ENCODE results near the gene HERC4. TPM values are rescaled to one million over a fixed set of nuclear protein-coding genes. Genes with fewer than 3 reads are reported as not detected.

HERC4 gene
- total RNA-seq, 4 donors from 2014 or later = 26.0 to 39.8 (median 33.1) TPM

- no peak for DNase-seq (ENCODE audit: low spot score in 2 of 2)
- H3K4me3 ChIP-seq (ENCODE audit: low read depth, poor library complexity, severe bottlenecking) = no peak overlapping the region
- TF ChIP-seq CTCF (IDR thresholded peaks at IDR 0.05) (no peak), POLR2A (IDR thresholded peaks at IDR 0.05) (no peak)
- WGBS, 2 donors = 36 to 54% methylated on average over 2 of the region's 2 CpGs
- intact Hi-C loops (cut with DNase I; ENCODE audit: low total_unique reads) = no loop called here
Observed at GRCh38 chr10:68087685-68088401, 12.8 kb upstream of the HERC4 start.

- DNase-seq (ENCODE audit: low spot score in 2 of 2) = no peak
- no peak for TF ChIP-seq CTCF (IDR thresholded peaks at IDR 0.05)
- no peak for TF ChIP-seq POLR2A (IDR thresholded peaks at IDR 0.05)
- H3K4me3 ChIP-seq (ENCODE audit: low read depth, poor library complexity, severe bottlenecking) = no peak overlapping the region
- intact Hi-C loops (cut with DNase I; ENCODE audit: low total_unique reads) = no loop called here
- WGBS, 2 donors = 76 to 81% methylated on average over 7 of the region's 7 CpGs
Observed at GRCh38 chr10:68086910-68087684, 12.0 kb upstream of the HERC4 start.

- intact Hi-C loops (cut with DNase I; ENCODE audit: low total_unique reads) = no loop called here
- TF ChIP-seq POLR2A (IDR thresholded peaks at IDR 0.05) (no peak), CTCF (IDR thresholded peaks at IDR 0.05) (no peak)
- DNase-seq (ENCODE audit: low spot score in 2 of 2) = no peak
- H3K4me3 ChIP-seq (ENCODE audit: low read depth, poor library complexity, severe bottlenecking) = no peak overlapping the region
- WGBS, 2 donors = 51 to 65% methylated on average over 2 of the region's 2 CpGs
Observed at GRCh38 chr10:68086011-68086410, 10.9 kb upstream of the HERC4 start.

GRCh38 chr10:68084469-68084868 lies 9.4 kb upstream of the HERC4 start:
- no peak for DNase-seq (ENCODE audit: low spot score in 2 of 2)
- H3K4me3 ChIP-seq (ENCODE audit: low read depth, poor library complexity, severe bottlenecking) = no peak overlapping the region
- TF ChIP-seq CTCF (IDR thresholded peaks at IDR 0.05) (no peak), POLR2A (IDR thresholded peaks at IDR 0.05) (no peak)
- intact Hi-C loops (cut with DNase I; ENCODE audit: low total_unique reads) = no loop called here
- 77 to 83% methylated on average over 4 of the region's 4 CpGs for WGBS, 2 donors

GRCh38 chr10:68083953-68084352 lies 8.9 kb upstream of the HERC4 start:
- WGBS, 2 donors = 29 to 46% methylated on average over 1 of the region's 1 CpG
- no peak overlapping the region for H3K4me3 ChIP-seq (ENCODE audit: low read depth, poor library complexity, severe bottlenecking)
- no peak for DNase-seq (ENCODE audit: low spot score in 2 of 2)
- intact Hi-C loops (cut with DNase I; ENCODE audit: low total_unique reads) = no loop called here
- TF ChIP-seq POLR2A (IDR thresholded peaks at IDR 0.05) (no peak), CTCF (IDR thresholded peaks at IDR 0.05) (no peak)

All from lower leg skin (tissue), 4 donors.